Measurements from ENCODE around the gene RFX2.

GRCh38 chr19:5993648-5994358 is 116.5 kb downstream of the RFX2 start:
- no peak for TF ChIP-seq CTCF (IDR thresholded peaks at IDR 0.05)
- TF ChIP-seq, protein P1, sequence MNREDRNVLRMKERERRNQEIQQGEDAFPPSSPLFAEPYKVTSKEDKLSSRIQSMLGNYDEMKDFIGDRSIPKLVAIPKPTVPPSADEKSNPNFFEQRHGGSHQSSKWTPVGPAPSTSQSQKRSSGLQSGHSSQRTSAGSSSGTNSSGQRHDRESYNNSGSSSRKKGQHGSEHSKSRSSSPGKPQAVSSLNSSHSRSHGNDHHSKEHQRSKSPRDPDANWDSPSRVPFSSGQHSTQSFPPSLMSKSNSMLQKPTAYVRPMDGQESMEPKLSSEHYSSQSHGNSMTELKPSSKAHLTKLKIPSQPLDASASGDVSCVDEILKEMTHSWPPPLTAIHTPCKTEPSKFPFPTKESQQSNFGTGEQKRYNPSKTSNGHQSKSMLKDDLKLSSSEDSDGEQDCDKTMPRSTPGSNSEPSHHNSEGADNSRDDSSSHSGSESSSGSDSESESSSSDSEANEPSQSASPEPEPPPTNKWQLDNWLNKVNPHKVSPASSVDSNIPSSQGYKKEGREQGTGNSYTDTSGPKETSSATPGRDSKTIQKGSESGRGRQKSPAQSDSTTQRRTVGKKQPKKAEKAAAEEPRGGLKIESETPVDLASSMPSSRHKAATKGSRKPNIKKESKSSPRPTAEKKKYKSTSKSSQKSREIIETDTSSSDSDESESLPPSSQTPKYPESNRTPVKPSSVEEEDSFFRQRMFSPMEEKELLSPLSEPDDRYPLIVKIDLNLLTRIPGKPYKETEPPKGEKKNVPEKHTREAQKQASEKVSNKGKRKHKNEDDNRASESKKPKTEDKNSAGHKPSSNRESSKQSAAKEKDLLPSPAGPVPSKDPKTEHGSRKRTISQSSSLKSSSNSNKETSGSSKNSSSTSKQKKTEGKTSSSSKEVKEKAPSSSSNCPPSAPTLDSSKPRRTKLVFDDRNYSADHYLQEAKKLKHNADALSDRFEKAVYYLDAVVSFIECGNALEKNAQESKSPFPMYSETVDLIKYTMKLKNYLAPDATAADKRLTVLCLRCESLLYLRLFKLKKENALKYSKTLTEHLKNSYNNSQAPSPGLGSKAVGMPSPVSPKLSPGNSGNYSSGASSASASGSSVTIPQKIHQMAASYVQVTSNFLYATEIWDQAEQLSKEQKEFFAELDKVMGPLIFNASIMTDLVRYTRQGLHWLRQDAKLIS (CRISPR knock-in tag; IDR thresholded peaks at IDR 0.05; ENCODE audit: borderline replicate concordance) = no peak
- TF ChIP-seq, protein P2, sequence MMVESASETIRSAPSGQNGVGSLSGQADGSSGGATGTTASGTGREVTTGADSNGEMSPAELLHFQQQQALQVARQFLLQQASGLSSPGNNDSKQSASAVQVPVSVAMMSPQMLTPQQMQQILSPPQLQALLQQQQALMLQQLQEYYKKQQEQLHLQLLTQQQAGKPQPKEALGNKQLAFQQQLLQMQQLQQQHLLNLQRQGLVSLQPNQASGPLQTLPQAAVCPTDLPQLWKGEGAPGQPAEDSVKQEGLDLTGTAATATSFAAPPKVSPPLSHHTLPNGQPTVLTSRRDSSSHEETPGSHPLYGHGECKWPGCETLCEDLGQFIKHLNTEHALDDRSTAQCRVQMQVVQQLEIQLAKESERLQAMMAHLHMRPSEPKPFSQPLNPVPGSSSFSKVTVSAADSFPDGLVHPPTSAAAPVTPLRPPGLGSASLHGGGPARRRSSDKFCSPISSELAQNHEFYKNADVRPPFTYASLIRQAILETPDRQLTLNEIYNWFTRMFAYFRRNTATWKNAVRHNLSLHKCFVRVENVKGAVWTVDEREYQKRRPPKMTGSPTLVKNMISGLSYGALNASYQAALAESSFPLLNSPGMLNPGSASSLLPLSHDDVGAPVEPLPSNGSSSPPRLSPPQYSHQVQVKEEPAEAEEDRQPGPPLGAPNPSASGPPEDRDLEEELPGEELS (CRISPR knock-in tag; IDR thresholded peaks at IDR 0.05) = no peak
- TF ChIP-seq SMAD3 (CRISPR knock-in tag; IDR thresholded peaks at IDR 0.05; ENCODE audit: borderline replicate concordance) = no peak
- no peak for TF ChIP-seq CREM (CRISPR knock-in tag; IDR thresholded peaks at IDR 0.05)
- no peak for TF ChIP-seq CBFB (CRISPR knock-in tag; IDR thresholded peaks at IDR 0.05; ENCODE audit: low read depth)
- TF ChIP-seq HMGA2 (CRISPR knock-in tag; IDR thresholded peaks at IDR 0.05) = no peak
- no peak for TF ChIP-seq FOXK1 (CRISPR knock-in tag; IDR thresholded peaks at IDR 0.05)

All from WTC11 (cell line).